Karpas-422 (cell line): ENCODE measurements around the gene THOC3. TPM values are rescaled to one million over a fixed set of nuclear protein-coding genes. Genes with fewer than 3 reads are reported as not detected.
"Not testable (repeated sequence)": the region's sequence is repeated elsewhere in the genome, so short reads cannot be mapped to it uniquely, and the experiment has no call there.

Experiments
- DNase-seq: peaks from one replicate; pipeline ENCODE4 v3.0.0-alpha.2; 2015
- H2AFZ ChIP-seq: fragments of 200-600 bp; sonication (generic); 2 replicates; pipeline ENCODE4 v1.6.1; 2014; ENCODE audit warnings: antibody characterized with exemption, low read length, mixed read lengths
- H3K27ac ChIP-seq: fragments of 200-600 bp; sonication (generic); 2 replicates; pipeline ENCODE4 v1.5.1; 2014; ENCODE audit warnings: mild to moderate bottlenecking, low read length, moderate library complexity
- H3K27me3 ChIP-seq: fragments of 200-600 bp; sonication (generic); 2 replicates; pipeline ENCODE4 v1.6.1; 2014; ENCODE audit warnings: low read length, mixed read lengths
- H3K36me3 ChIP-seq: fragments of 200-600 bp; sonication (generic); 2 replicates; pipeline ENCODE4 v1.6.1; 2014; ENCODE audit warnings: low read length, mixed read lengths; ENCODE audit not compliant: insufficient read depth
- H3K4me1 ChIP-seq: fragments of 200-600 bp; sonication (generic); 2 replicates; pipeline ENCODE4 v1.6.1; 2014; ENCODE audit warnings: mild to moderate bottlenecking, low read length, mixed read lengths
- H3K4me2 ChIP-seq: fragments of 200-600 bp; sonication (generic); 2 replicates; pipeline ENCODE4 v1.6.1; 2014; ENCODE audit warnings: low read length, low read depth, mild to moderate bottlenecking; ENCODE audit not compliant: poor library complexity, severe bottlenecking
- H3K4me3 ChIP-seq: fragments of 200-600 bp; sonication (generic); 2 replicates; pipeline ENCODE4 v1.5.1; 2014; ENCODE audit warnings: mild to moderate bottlenecking, antibody characterized with exemption, low read length, mixed read lengths
- H3K79me2 ChIP-seq: fragments of 200-600 bp; sonication (generic); 2 replicates; pipeline ENCODE4 v1.6.1; 2014; ENCODE audit warnings: mild to moderate bottlenecking, low read length, mixed read lengths
- H3K9ac ChIP-seq: fragments of 200-600 bp; sonication (generic); 2 replicates; pipeline ENCODE4 v1.6.0; 2014; ENCODE audit warnings: low read length
- H3K9me2 ChIP-seq: fragments of 200-600 bp; sonication (generic), shearing (Covaris generic); replicated peaks from 2 replicates; pipeline ENCODE4 v1.6.0; 2014; ENCODE audit warnings: mild to moderate bottlenecking, low read length, moderate library complexity; ENCODE audit not compliant: insufficient read depth
- H3K9me3 ChIP-seq: fragments of 300-700, 200-600 bp; sonication (generic); 2 replicates; pipeline ENCODE4 v1.6.1; 2014; ENCODE audit warnings: low read length, mixed read lengths
- H4K20me1 ChIP-seq: fragments of 200-600 bp; sonication (generic); 2 replicates; pipeline ENCODE4 v1.6.1; 2014; ENCODE audit warnings: mild to moderate bottlenecking, antibody characterized with exemption, low read length, low read depth; ENCODE audit not compliant: insufficient read depth
- total RNA-seq: library from RNA; depleted of rRNA; stranded (reverse); fragments of >200 nt; shearing (Covaris generic); gene quantifications from 2 replicates; pipeline ENCODE4 v1.2.3, GENCODE V29; 2014; ENCODE audit warnings: low replicate concordance

The THOC3 gene
- total RNA-seq, 1 experiment from 2014 or later: 33.7 TPM

GRCh38 chr5:175952810-175953209 lies 15.3 kb downstream of the THOC3 start:
- not testable (repeated sequence) for H3K4me2 ChIP-seq, H3K9me2 ChIP-seq, H2AFZ ChIP-seq, H3K27ac ChIP-seq, H3K27me3 ChIP-seq, H3K4me3 ChIP-seq, H3K9me3 ChIP-seq, H3K9ac ChIP-seq, H3K79me2 ChIP-seq, H3K36me3 ChIP-seq, H4K20me1 ChIP-seq, DNase-seq, H3K4me1 ChIP-seq

- not testable (repeated sequence) for H3K4me3 ChIP-seq, H3K36me3 ChIP-seq, H3K79me2 ChIP-seq, H3K4me1 ChIP-seq, H2AFZ ChIP-seq, H3K27me3 ChIP-seq, DNase-seq, H4K20me1 ChIP-seq, H3K4me2 ChIP-seq, H3K9me3 ChIP-seq, H3K9ac ChIP-seq, H3K27ac ChIP-seq, H3K9me2 ChIP-seq
Observed at GRCh38 chr5:175951339-175951969, 16.7 kb downstream of the THOC3 start.

- not testable (repeated sequence) for H3K36me3 ChIP-seq, DNase-seq, H3K4me3 ChIP-seq, H2AFZ ChIP-seq, H3K9me2 ChIP-seq, H4K20me1 ChIP-seq, H3K4me1 ChIP-seq, H3K9ac ChIP-seq, H3K27ac ChIP-seq, H3K27me3 ChIP-seq, H3K4me2 ChIP-seq, H3K79me2 ChIP-seq, H3K9me3 ChIP-seq
Observed at GRCh38 chr5:175948329-175949108, 19.6 kb downstream of the THOC3 start.

GRCh38 chr5:175943253-175943652 lies 24.9 kb downstream of the THOC3 start:
- not testable (repeated sequence) for H3K9ac ChIP-seq, H3K9me3 ChIP-seq, H3K4me1 ChIP-seq, H3K36me3 ChIP-seq, H3K27ac ChIP-seq, H3K4me2 ChIP-seq, H4K20me1 ChIP-seq, DNase-seq, H2AFZ ChIP-seq, H3K79me2 ChIP-seq, H3K4me3 ChIP-seq, H3K9me2 ChIP-seq, H3K27me3 ChIP-seq

GRCh38 chr5:175940632-175941031 lies 27.5 kb downstream of the THOC3 start:
- H3K36me3 ChIP-seq, H3K4me2 ChIP-seq, H3K4me3 ChIP-seq, H2AFZ ChIP-seq, H3K9me3 ChIP-seq, H3K79me2 ChIP-seq, H3K9me2 ChIP-seq, H3K9ac ChIP-seq, DNase-seq, H4K20me1 ChIP-seq, H3K27ac ChIP-seq, H3K4me1 ChIP-seq, H3K27me3 ChIP-seq: not testable (repeated sequence)

- H4K20me1 ChIP-seq, H3K27ac ChIP-seq, H3K79me2 ChIP-seq, H2AFZ ChIP-seq, H3K4me3 ChIP-seq, H3K27me3 ChIP-seq, H3K4me2 ChIP-seq, DNase-seq, H3K9ac ChIP-seq, H3K4me1 ChIP-seq, H3K9me2 ChIP-seq, H3K9me3 ChIP-seq, H3K36me3 ChIP-seq: not testable (repeated sequence)
Observed at GRCh38 chr5:175938489-175938888, 29.6 kb downstream of the THOC3 start.

GRCh38 chr5:175928752-175929151 lies 39.4 kb downstream of the THOC3 start:
- H3K27ac ChIP-seq, H3K4me1 ChIP-seq, H3K9me2 ChIP-seq, H3K9ac ChIP-seq, H4K20me1 ChIP-seq, H3K27me3 ChIP-seq, H3K36me3 ChIP-seq, DNase-seq, H3K9me3 ChIP-seq, H3K79me2 ChIP-seq, H3K4me2 ChIP-seq, H3K4me3 ChIP-seq, H2AFZ ChIP-seq: not testable (repeated sequence)

GRCh38 chr5:175925106-175925505 lies 43.0 kb downstream of the THOC3 start:
- not testable (repeated sequence) for H3K9me2 ChIP-seq, H4K20me1 ChIP-seq, H3K27me3 ChIP-seq, DNase-seq, H3K27ac ChIP-seq, H3K79me2 ChIP-seq, H3K4me1 ChIP-seq, H3K4me3 ChIP-seq, H3K9me3 ChIP-seq, H2AFZ ChIP-seq, H3K9ac ChIP-seq, H3K4me2 ChIP-seq, H3K36me3 ChIP-seq
